ENCODE data around the gene NPAS3. TPM values are rescaled to one million over a fixed set of nuclear protein-coding genes. Genes with fewer than 3 reads are reported as not detected.

NPAS3 gene
- total and polyA plus RNA-seq, 2 of the 13 experiments (the other 11 are each of a cell fraction or from before 2014, with no cell fraction given), result not detected

GRCh38 chr14:33254861-33255395 is 316.2 kb downstream of the NPAS3 start:
- in situ Hi-C loops (cut with HindIII; ENCODE audit: extremely low pct_ligation_motif_present, low pct_unique_long_range_greater_than_20kb), result no loop called here
- H3K4me3 ChIP-seq (replicated peaks in 1 of 3; ENCODE audit: insufficient read depth in 1 of 3, low read depth in 2 of 3, low read length in 3 of 3), result no peak overlapping the region
- no peak for DNase-seq (ENCODE audit: low spot score)
- no peak for TF ChIP-seq NR0B2 (CRISPR knock-in tag; IDR thresholded peaks at IDR 0.05)
- no peak for TF ChIP-seq SIX1 (CRISPR knock-in tag; IDR thresholded peaks at IDR 0.05; ENCODE audit: borderline replicate concordance)
- no peak for TF ChIP-seq RXRA (CRISPR knock-in tag; IDR thresholded peaks at IDR 0.05)
- TF ChIP-seq PLSCR1 (CRISPR knock-in tag; IDR thresholded peaks at IDR 0.05; ENCODE audit: borderline replicate concordance), result no peak
- TF ChIP-seq ZNF768 (CRISPR knock-in tag; IDR thresholded peaks at IDR 0.05), result no peak
- no peak for TF ChIP-seq EEA1 (CRISPR knock-in tag; IDR thresholded peaks at IDR 0.05; ENCODE audit: borderline replicate concordance)
- TF ChIP-seq ZBTB26 (CRISPR knock-in tag; IDR thresholded peaks at IDR 0.05; ENCODE audit: borderline replicate concordance), result no peak
- TF ChIP-seq ZFP36L1 (CRISPR knock-in tag; IDR thresholded peaks at IDR 0.05), result no peak
- TF ChIP-seq ZNF670 (CRISPR knock-in tag; IDR thresholded peaks at IDR 0.05; ENCODE audit: borderline replicate concordance), result no peak
- no peak for TF ChIP-seq AHR (CRISPR knock-in tag; IDR thresholded peaks at IDR 0.05)
- TF ChIP-seq ZNF333 (CRISPR knock-in tag; IDR thresholded peaks at IDR 0.05; ENCODE audit: borderline replicate concordance), result no peak
- TF ChIP-seq ASH2L (IDR thresholded peaks at IDR 0.05; ENCODE audit: insufficient read length, low read depth, low read length), result no peak
- no peak for TF ChIP-seq RARG (CRISPR knock-in tag; IDR thresholded peaks at IDR 0.05; ENCODE audit: low read depth)
- no peak for TF ChIP-seq E2F1 (CRISPR knock-in tag; IDR thresholded peaks at IDR 0.05)
- H4K20me1 ChIP-seq (ENCODE audit: insufficient read depth, low read length), result no peaks in the 10 kb centered on the region
- CTCF ChIA-PET (ENCODE audit: low intra/inter-chr PET ratio, low total read pairs), result no interaction called here
- no peaks in the 10 kb centered on the region for H3K27me3 ChIP-seq (ENCODE audit: control insufficient read depth in 1 of 2, insufficient read depth in 2 of 2, low read length in 2 of 2)
- intact Hi-C loops (cut with micrococcal nuclease; ENCODE audit: unreplicated experiment), result no loop called here
- ATAC-seq, result no peak
- H3K9ac ChIP-seq (ENCODE audit: insufficient read depth, low read depth, low read length), result no peak overlapping the region
- no peak overlapping the region for H3K27ac ChIP-seq (ENCODE audit: extremely low read length, insufficient read depth, low read length)
- FAIRE-seq, result no peak
- no peaks in the 10 kb centered on the region for H3K36me3 ChIP-seq (replicated peaks in 1 of 2; ENCODE audit: control insufficient read depth in 1 of 2, insufficient read depth in 2 of 2, low read length in 2 of 2)
- no peaks in the 10 kb centered on the region for H3K79me2 ChIP-seq (ENCODE audit: insufficient read depth, low read length)
- no TSS peak for BruUV-seq (replicated peaks)
- H2AFZ ChIP-seq (ENCODE audit: low read length), result no peak overlapping the region
- H3K4me2 ChIP-seq (ENCODE audit: low read depth, low read length), result no peak overlapping the region
- POLR2A ChIA-PET, result no interaction called here
- 1% methylated on average over 1 of the region's 1 CpG for WGBS (ENCODE audit: low lambda C conversion rate)
- H3K9me3 ChIP-seq (ENCODE audit: low read length), result peaks cover 65% of the 10 kb centered on the region
- no peaks in the 10 kb centered on the region for H3K4me1 ChIP-seq (ENCODE audit: insufficient read depth, low read length)

Data from HepG2 (cell line).